GM21717 (cell line): ENCODE measurements around the gene PLAU.
A peak's percentile ranks its signal among the peaks of the same experiment; 100 is the strongest.
"Not testable (repeated sequence)": the region's sequence is repeated elsewhere in the genome, so short reads cannot be mapped to it uniquely, and the experiment has no call there.

Experiments used
- ATAC-seq: cut with Tn5 transposase; IDR thresholded peaks from one replicate; pipeline ENCODE4 v1.9.1; 2021; ENCODE audit warnings: mild to moderate bottlenecking, moderate library complexity; ENCODE audit not compliant: unreplicated experiment

The PLAU gene

GRCh38 chr10:73919481-73919880, 8.5 kb downstream of the PLAU start:
- ATAC-seq: not testable (repeated sequence)

- no peak for ATAC-seq
Observed at GRCh38 chr10:73920089-73920488, 9.2 kb downstream of the PLAU start.

GRCh38 chr10:73922007-73922863, 11.3 kb downstream of the PLAU start:
- no peak for ATAC-seq

- no peak for ATAC-seq
Observed at GRCh38 chr10:73922864-73923133, 11.9 kb downstream of the PLAU start.

GRCh38 chr10:73923935-73924598, 13.1 kb downstream of the PLAU start:
- ATAC-seq: no peak

GRCh38 chr10:73924935-73925334, 14.0 kb downstream of the PLAU start:
- ATAC-seq: no peak

- no peak for ATAC-seq
Observed at GRCh38 chr10:73925539-73925938, 14.6 kb downstream of the PLAU start.

- no peak for ATAC-seq
Observed at GRCh38 chr10:73926152-73926764, 15.3 kb downstream of the PLAU start.

GRCh38 chr10:73930630-73931327, 19.8 kb downstream of the PLAU start:
- ATAC-seq: not testable (repeated sequence)

GRCh38 chr10:73931767-73932619, 21.1 kb downstream of the PLAU start:
- peak; percentile 57 for ATAC-seq

GRCh38 chr10:73932620-73933112, 21.7 kb downstream of the PLAU start:
- peak; percentile 32 for ATAC-seq

GRCh38 chr10:73934074-73934473, 23.1 kb downstream of the PLAU start:
- no peak for ATAC-seq

GRCh38 chr10:73935895-73936294, 25.0 kb downstream of the PLAU start:
- ATAC-seq: no peak

GRCh38 chr10:73937333-73938043, 26.6 kb downstream of the PLAU start:
- ATAC-seq: no peak

- ATAC-seq: no peak
Observed at GRCh38 chr10:73940634-73941221, 29.8 kb downstream of the PLAU start.

- ATAC-seq: no peak
Observed at GRCh38 chr10:73941300-73941699, 30.4 kb downstream of the PLAU start.

- ATAC-seq: no peak
Observed at GRCh38 chr10:73944356-73945100, 33.6 kb downstream of the PLAU start.

GRCh38 chr10:73946253-73947145, 35.6 kb downstream of the PLAU start:
- no peak for ATAC-seq
